OCI-LY7 (cell line): ENCODE data around the gene WNT7A. TPM values are rescaled to one million over a fixed set of nuclear protein-coding genes. Genes with fewer than 3 reads are reported as not detected.
"Not testable (repeated sequence)": the region's sequence is repeated elsewhere in the genome, so short reads cannot be mapped to it uniquely, and the experiment has no call there.

Experiments
- BruUV-seq: library from RNA; stranded (reverse); fragments of 400-500 nt; replicated peaks from 2 replicates; lab custom pipeline; 2021; lab: Mats Ljungman, UMichigan
- CTCF ChIA-PET: fragments of 300-600 bp; sonication (Branson Sonifier 250); formaldehyde crosslinking; loops from one replicate; lab custom pipeline; 2022; ENCODE audit warnings: antibody characterized with exemption; ENCODE audit not compliant: unreplicated experiment; lab: Charles Lee
- POLR2A ChIA-PET: fragments of 300-600 bp; sonication (Branson Sonifier 250); formaldehyde crosslinking; loops from one replicate; lab custom pipeline; 2022; ENCODE audit warnings: antibody characterized with exemption; lab: Charles Lee
- DNase-seq: peaks from one replicate; pipeline ENCODE4 v3.0.0-alpha.2; 2015; ENCODE audit warnings: low spot score
- H2AFZ ChIP-seq: fragments of 200-600 bp; sonication (generic), shearing (Covaris generic); 2 replicates; pipeline ENCODE4 v1.6.1; 2014; ENCODE audit warnings: mild to moderate bottlenecking, antibody characterized with exemption, low read length, moderate library complexity
- H3K27ac ChIP-seq: fragments of 200-600 bp; sonication (generic); 2 replicates; pipeline ENCODE4 v1.5.1; 2014; ENCODE audit warnings: mixed run types, low read depth, mild to moderate bottlenecking, moderate library complexity, low read length, inconsistent platforms; ENCODE audit not compliant: poor library complexity, severe bottlenecking
- H3K36me3 ChIP-seq: fragments of 200-600 bp; sonication (generic); 2 replicates; pipeline ENCODE4 v1.6.1; 2014; ENCODE audit warnings: mild to moderate bottlenecking, antibody characterized with exemption, low read length, moderate library complexity, mixed read lengths; ENCODE audit not compliant: insufficient read depth
- H3K4me1 ChIP-seq: fragments of 200-600 bp; sonication (generic); 2 replicates; pipeline ENCODE4 v1.5.1; 2014; ENCODE audit warnings: mild to moderate bottlenecking, low read length; ENCODE audit not compliant: insufficient read depth, poor library complexity, severe bottlenecking
- H3K4me2 ChIP-seq: fragments of 200-600 bp; sonication (generic); 2 replicates; pipeline ENCODE4 v1.6.1; 2014; ENCODE audit warnings: mild to moderate bottlenecking, low read length
- H3K4me3 ChIP-seq: fragments of 200-600 bp; sonication (generic); 2 replicates; pipeline ENCODE4 v1.5.1; 2014; ENCODE audit warnings: mild to moderate bottlenecking, low read depth, low read length; ENCODE audit not compliant: poor library complexity, severe bottlenecking
- H3K79me2 ChIP-seq: fragments of 200-600 bp; sonication (generic); 2 replicates; pipeline ENCODE4 v1.6.1; 2016; ENCODE audit warnings: low read depth, mild to moderate bottlenecking, low read length, moderate library complexity, mixed read lengths; ENCODE audit not compliant: insufficient read depth
- H3K9me2 ChIP-seq: fragments of 200-600 bp; sonication (generic); 2 replicates; pipeline ENCODE4 v1.6.1; 2016; ENCODE audit warnings: mild to moderate bottlenecking, low read length, mixed read lengths; ENCODE audit not compliant: insufficient read depth
- H3K9me3 ChIP-seq: fragments of 200-600 bp; sonication (generic); 2 replicates; pipeline ENCODE4 v1.6.1; 2014; ENCODE audit warnings: mild to moderate bottlenecking, mixed run types, low read length, mixed read lengths
- H4K20me1 ChIP-seq: fragments of 200-600 bp; sonication (generic); 2 replicates; pipeline ENCODE4 v1.6.1; 2014; ENCODE audit warnings: mild to moderate bottlenecking, antibody characterized with exemption, low read length, moderate library complexity, mixed read lengths; ENCODE audit not compliant: insufficient read depth
- EZH2phosphoT487 ChIP-seq: fragments of 200-600 bp; sonication (generic); IDR thresholded peaks from 2 replicates; pipeline ENCODE4 v1.6.1; 2018; ENCODE audit warnings: low read depth, borderline replicate concordance, mild to moderate bottlenecking, mixed run types, antibody characterized with exemption, low read length, moderate library complexity, mixed read lengths
- intact Hi-C: fragments of 100-400 bp; cut with micrococcal nuclease; formaldehyde crosslinking; loops from one replicate; pipeline ENCODE4 v1.10.0; 2022; ENCODE audit not compliant: unreplicated experiment
- total RNA-seq, 2 experiments: library from RNA; depleted of rRNA in 1 of 2; stranded (reverse); fragments of >200 nt in 1 of 2; shearing (Covaris generic) in 1 of 2; gene quantifications; 2 replicates each; pipeline ENCODE4 v1.2.3, GENCODE V29; 2014 to 2022
- TF ChIP-seq, protein P1 (sequence below): fragments of 200-600 bp; sonication (generic); conservative IDR thresholded peaks from 2 replicates; pipeline ENCODE4 v1.5.1; 2014; ENCODE audit warnings: mild to moderate bottlenecking, antibody characterized with exemption, low read length, moderate library complexity, mixed read lengths

Gene WNT7A
- total RNA-seq, 2 experiments from 2014 or later, result not detected

DNA sequence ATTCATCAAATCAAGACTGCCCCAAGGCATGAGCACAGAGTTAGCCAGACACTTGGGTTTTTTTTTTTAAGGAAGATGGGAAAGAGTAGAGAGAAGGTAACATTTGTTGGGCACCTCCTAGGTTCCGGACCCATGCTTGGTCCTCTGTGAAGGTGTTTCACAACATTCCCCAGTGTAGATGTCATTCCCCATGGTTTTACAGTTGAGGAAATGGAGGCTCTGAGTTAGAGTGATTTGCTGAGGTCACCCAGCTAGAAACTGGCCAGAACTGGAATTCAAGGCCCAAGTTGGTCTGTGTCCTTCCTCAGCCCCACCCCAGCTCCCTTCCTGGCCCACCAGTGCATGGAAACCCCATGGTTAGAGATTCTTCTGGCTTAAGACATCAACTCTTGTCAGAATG is 19.9 kb downstream of the WNT7A start:
- DNase-seq, result no peak
- Histone ChIP-seq H3K9me2 (no peaks in the 10 kb centered on the region), H3K4me2 (no peak overlapping the region), H2AFZ (no peak overlapping the region), H4K20me1 (no peaks in the 10 kb centered on the region), H3K27ac (no peak overlapping the region), H3K36me3 (no peaks in the 10 kb centered on the region), H3K9me3 (no peaks in the 10 kb centered on the region), H3K4me3 (no peak overlapping the region), H3K4me1 (no peaks in the 10 kb centered on the region), H3K79me2 (no peaks in the 10 kb centered on the region)
- no peak for TF ChIP-seq EZH2phosphoT487
- TF ChIP-seq, protein P1, sequence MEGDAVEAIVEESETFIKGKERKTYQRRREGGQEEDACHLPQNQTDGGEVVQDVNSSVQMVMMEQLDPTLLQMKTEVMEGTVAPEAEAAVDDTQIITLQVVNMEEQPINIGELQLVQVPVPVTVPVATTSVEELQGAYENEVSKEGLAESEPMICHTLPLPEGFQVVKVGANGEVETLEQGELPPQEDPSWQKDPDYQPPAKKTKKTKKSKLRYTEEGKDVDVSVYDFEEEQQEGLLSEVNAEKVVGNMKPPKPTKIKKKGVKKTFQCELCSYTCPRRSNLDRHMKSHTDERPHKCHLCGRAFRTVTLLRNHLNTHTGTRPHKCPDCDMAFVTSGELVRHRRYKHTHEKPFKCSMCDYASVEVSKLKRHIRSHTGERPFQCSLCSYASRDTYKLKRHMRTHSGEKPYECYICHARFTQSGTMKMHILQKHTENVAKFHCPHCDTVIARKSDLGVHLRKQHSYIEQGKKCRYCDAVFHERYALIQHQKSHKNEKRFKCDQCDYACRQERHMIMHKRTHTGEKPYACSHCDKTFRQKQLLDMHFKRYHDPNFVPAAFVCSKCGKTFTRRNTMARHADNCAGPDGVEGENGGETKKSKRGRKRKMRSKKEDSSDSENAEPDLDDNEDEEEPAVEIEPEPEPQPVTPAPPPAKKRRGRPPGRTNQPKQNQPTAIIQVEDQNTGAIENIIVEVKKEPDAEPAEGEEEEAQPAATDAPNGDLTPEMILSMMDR, result no peak
- no TSS peak for BruUV-seq
- POLR2A ChIA-PET, result interaction anchor here (0.8 to 0.9 kb wide), 2 partner anchors 319 to 869 kb away, joined by 3 read pairs; no protein-coding TSS in a partner anchor
- intact Hi-C loops, result no loop called here
- CTCF ChIA-PET, result no interaction called here

DNA sequence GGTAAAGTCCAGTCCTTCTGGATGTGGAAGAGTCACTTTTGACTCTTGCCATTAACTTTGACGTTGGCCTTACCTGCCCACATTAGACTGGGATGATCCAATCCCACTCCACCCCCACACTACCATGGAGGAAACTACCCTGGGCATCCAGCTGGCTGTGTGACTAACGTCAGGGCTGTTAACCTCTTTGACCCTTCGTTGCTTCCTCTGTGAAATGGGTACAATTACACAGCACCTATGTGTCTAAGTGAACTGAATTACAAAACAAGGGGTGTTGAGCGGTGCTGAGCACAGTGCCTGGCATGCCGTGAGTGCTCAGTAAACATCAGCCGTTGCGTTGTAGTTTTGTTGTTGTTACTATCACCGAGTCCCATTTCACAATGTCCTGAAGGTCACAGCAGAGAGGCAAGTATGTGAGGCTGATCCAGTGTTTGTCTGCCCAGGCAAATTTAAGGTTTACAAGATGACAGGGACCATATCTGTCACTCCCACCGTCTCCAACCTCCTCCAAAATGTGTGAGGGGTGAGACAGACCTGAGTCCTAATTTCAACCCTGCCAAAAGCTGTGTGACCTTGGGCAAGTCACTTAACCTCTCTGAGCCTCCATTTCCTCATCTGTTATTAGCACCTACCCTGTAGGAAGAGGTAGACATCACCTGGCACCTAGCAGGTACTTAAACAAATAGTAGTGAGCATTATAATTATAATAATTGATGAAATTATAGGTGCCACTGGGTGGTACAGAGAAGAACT is 20.9 kb downstream of the WNT7A start:
- intact Hi-C loops, result no loop called here
- Histone ChIP-seq H3K4me2 (no peak overlapping the region), H4K20me1 (no peaks in the 10 kb centered on the region), H3K79me2 (no peaks in the 10 kb centered on the region), H3K4me1 (no peaks in the 10 kb centered on the region), H3K9me2 (no peaks in the 10 kb centered on the region), H3K36me3 (no peaks in the 10 kb centered on the region), H3K27ac (no peak overlapping the region), H3K9me3 (no peaks in the 10 kb centered on the region), H2AFZ (no peak overlapping the region), H3K4me3 (no peak overlapping the region)
- CTCF ChIA-PET, result no interaction called here
- BruUV-seq, result no TSS peak
- no peak for DNase-seq
- TF ChIP-seq EZH2phosphoT487, result no peak
- TF ChIP-seq, protein P1, result no peak
- POLR2A ChIA-PET, result no interaction called here

DNA sequence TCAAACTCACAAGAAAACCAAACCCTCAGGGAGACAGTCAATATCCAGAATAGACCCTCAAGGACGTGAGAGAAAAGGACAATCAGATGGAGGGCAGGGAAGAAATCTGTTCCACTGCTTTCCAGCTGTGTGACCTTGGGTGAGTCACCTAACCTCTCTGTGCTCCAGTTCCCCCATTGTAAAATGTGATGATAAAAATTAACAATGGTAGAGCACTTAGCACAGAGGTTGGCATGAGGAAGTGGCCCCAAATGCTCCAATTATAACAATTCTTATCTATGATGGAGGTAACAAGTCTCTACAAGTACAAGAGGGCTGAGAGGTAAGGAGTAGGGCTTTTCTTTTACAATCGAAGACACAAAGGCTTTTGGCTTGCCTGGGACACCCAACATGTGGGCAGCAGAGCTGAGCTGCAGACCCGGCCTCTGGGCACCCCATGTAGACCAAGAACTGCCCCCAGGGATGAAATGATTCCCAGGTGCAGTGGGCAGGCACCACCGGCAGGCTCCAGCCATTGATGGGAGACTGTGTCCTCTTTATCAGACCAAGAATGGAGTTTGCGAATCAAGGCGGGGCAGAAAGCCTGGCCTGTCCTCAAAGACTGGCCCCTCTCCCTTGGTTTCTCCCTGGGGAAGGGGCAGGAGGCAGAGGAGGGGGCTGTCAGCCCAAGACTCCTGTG is 22.0 kb downstream of the WNT7A start:
- CTCF ChIA-PET, result no interaction called here
- H2AFZ ChIP-seq, result no peak overlapping the region
- TF ChIP-seq, protein P1, result no peak
- no peak for TF ChIP-seq EZH2phosphoT487
- H3K79me2 ChIP-seq, result no peaks in the 10 kb centered on the region
- POLR2A ChIA-PET, result no interaction called here
- no peaks in the 10 kb centered on the region for H3K36me3 ChIP-seq
- BruUV-seq, result no TSS peak
- no peaks in the 10 kb centered on the region for H3K4me1 ChIP-seq
- no peak for DNase-seq
- no peak overlapping the region for H3K4me3 ChIP-seq
- H3K9me2 ChIP-seq, result no peaks in the 10 kb centered on the region
- H4K20me1 ChIP-seq, result no peaks in the 10 kb centered on the region
- no peaks in the 10 kb centered on the region for H3K9me3 ChIP-seq
- no peak overlapping the region for H3K27ac ChIP-seq
- no peak overlapping the region for H3K4me2 ChIP-seq
- intact Hi-C loops, result no loop called here

DNA sequence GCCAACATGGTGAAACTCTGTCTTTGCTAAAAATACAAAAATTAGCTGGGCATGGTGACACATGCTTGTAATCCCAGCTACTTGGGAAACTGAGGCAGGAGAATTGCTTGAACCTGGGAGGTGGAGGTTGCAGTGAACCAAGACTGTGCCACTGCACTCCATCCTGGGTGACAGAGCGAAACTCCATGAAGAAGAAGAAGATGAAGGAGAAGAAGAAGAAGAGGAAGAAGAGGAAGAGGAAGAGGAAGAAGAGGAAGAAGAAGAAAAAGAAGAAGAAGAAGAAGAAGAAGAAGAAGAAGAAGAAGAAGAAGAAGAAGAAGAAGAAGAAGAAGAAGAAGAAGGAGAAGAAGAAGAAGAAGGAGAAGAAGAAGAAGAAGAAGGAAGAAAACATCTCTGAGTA is 23.2 kb downstream of the WNT7A start:
- intact Hi-C loops, H3K9me2 ChIP-seq, CTCF ChIA-PET, BruUV-seq, H3K4me1 ChIP-seq, H3K4me3 ChIP-seq, H3K79me2 ChIP-seq, H3K27ac ChIP-seq, H2AFZ ChIP-seq, H4K20me1 ChIP-seq, H3K4me2 ChIP-seq, POLR2A ChIA-PET, H3K36me3 ChIP-seq, DNase-seq, H3K9me3 ChIP-seq: not testable (repeated sequence)
